ENCODE data around the gene PHF24. TPM values are rescaled to one million over a fixed set of nuclear protein-coding genes. Genes with fewer than 3 reads are reported as not detected.

Gene PHF24
- total RNA-seq, 2 experiments from 2014 or later: not detected

- ChIA-PET CTCF (interaction anchor here (0.7 to 1.4 kb wide), 2 partner anchors 108 to 575 kb away, joined by 3 read pairs; no protein-coding TSS in a partner anchor), POLR2A (no interaction called here)
- Mint-ChIP-seq H3K9me3 (no peaks in the 10 kb centered on the region), H3K4me3 (peak overlapping the region; percentile 11), H3K27me3 (no peaks in the 10 kb centered on the region), H3K36me3 (ENCODE audit: low read depth) (no peaks in the 10 kb centered on the region), H3K4me1 (peaks cover 75% of the 10 kb centered on the region), H3K27ac (peak overlapping the region; percentile 19)
- no peak for DNase-seq
These were observed 29.2 kb downstream of the PHF24 start for GRCh38 chr9:34987160-34987901.

GRCh38 chr9:34988218-34989002, 30.3 kb downstream of the PHF24 start:
- no peaks in the 10 kb centered on the region for H3K36me3 Mint-ChIP-seq (ENCODE audit: low read depth)
- ChIA-PET POLR2A (no interaction called here), CTCF (interaction anchor here (1.4 kb wide), 1 partner anchor 107 kb away, joined by 3 read pairs; no protein-coding TSS in a partner anchor)
- H3K4me3 Mint-ChIP-seq: peak overlapping the region; percentile 88
- H3K4me1 Mint-ChIP-seq: peaks cover 64% of the 10 kb centered on the region
- peak; percentile 48 for DNase-seq
- H3K27me3 Mint-ChIP-seq: no peaks in the 10 kb centered on the region
- H3K9me3 Mint-ChIP-seq: no peaks in the 10 kb centered on the region
- H3K27ac Mint-ChIP-seq: peak overlapping the region; percentile 92

- POLR2A ChIA-PET: interaction anchor here (0.6 to 0.7 kb wide), 2 partner anchors 125 to 574 kb away, joined by 3 to 4 read pairs; no protein-coding TSS in a partner anchor
- Mint-ChIP-seq H3K9me3 (no peaks in the 10 kb centered on the region), H3K27ac (peak within 1 kb of the TSS; percentile 92), H3K36me3 (ENCODE audit: low read depth) (no peaks in the 10 kb centered on the region), H3K27me3 (no peaks in the 10 kb centered on the region), H3K4me3 (peak within 1 kb of the TSS; percentile 88), H3K4me1 (peaks cover 58% of the 10 kb centered on the region)
- CTCF ChIA-PET: interaction anchor here (0.7 to 1.4 kb wide), 5 partner anchors 16 to 497 kb away, joined by 3 to 4 read pairs (median 3); no protein-coding TSS in a partner anchor
- DNase-seq: peak; percentile 98
These were observed 31.2 kb downstream of the PHF24 start, which contains the start of gene DNAJB5 for GRCh38 chr9:34989003-34989945. DNAJB5 (plus strand) TSS chr9:34989745; CDS start chr9:34990631, 886 bp downstream.

- Mint-ChIP-seq H3K4me1 (peaks cover 55% of the 10 kb centered on the region), H3K36me3 (ENCODE audit: low read depth) (no peaks in the 10 kb centered on the region)
- CTCF ChIA-PET: interaction anchor here (0.8 to 1.3 kb wide), 4 partner anchors 17 to 91 kb away, joined by 3 to 4 read pairs (median 3); no protein-coding TSS in a partner anchor
These were observed 32.0 kb downstream of the PHF24 start for GRCh38 chr9:34989946-34990635.

GRCh38 chr9:34990908-34991606, 33.0 kb downstream of the PHF24 start:
- Mint-ChIP-seq H3K27ac (peak overlapping the region; percentile 75), H3K9me3 (no peaks in the 10 kb centered on the region), H3K36me3 (ENCODE audit: low read depth) (no peaks in the 10 kb centered on the region), H3K4me1 (peaks cover 46% of the 10 kb centered on the region), H3K27me3 (no peaks in the 10 kb centered on the region), H3K4me3 (peak overlapping the region; percentile 88)
- POLR2A ChIA-PET: no interaction called here
- DNase-seq: no peak
- CTCF ChIA-PET: interaction anchor here (1.2 to 1.3 kb wide), 2 partner anchors 60 to 87 kb away, joined by 3 read pairs; no protein-coding TSS in a partner anchor

More at GRCh38 chr9:34989946-34990635, 32.0 kb downstream of the PHF24 start:
- Mint-ChIP-seq H3K9me3 (no peaks in the 10 kb centered on the region), H3K4me3 (peak overlapping the region; percentile 88), H3K27me3 (no peaks in the 10 kb centered on the region), H3K27ac (peak overlapping the region; percentile 85)
- peak; percentile 47 for DNase-seq
- POLR2A ChIA-PET: interaction anchor here (0.6 kb wide), 1 partner anchor 573 kb away, joined by 3 read pairs; no protein-coding TSS in a partner anchor

GRCh38 chr9:34991607-34992375, 33.7 kb downstream of the PHF24 start:
- H3K27ac Mint-ChIP-seq: no peak overlapping the region
- ChIA-PET CTCF (interaction anchor here (0.9 to 1.3 kb wide), 3 partner anchors 20 to 92 kb away, joined by 3 read pairs; no protein-coding TSS in a partner anchor), POLR2A (no interaction called here)
- DNase-seq: no peak
- peaks cover 39% of the 10 kb centered on the region for H3K4me1 Mint-ChIP-seq
- no peaks in the 10 kb centered on the region for H3K9me3 Mint-ChIP-seq
- H3K36me3 Mint-ChIP-seq (ENCODE audit: low read depth): no peaks in the 10 kb centered on the region
- H3K27me3 Mint-ChIP-seq: no peaks in the 10 kb centered on the region
- H3K4me3 Mint-ChIP-seq: no peak overlapping the region

- ChIA-PET POLR2A (no interaction called here), CTCF (interaction anchor here (0.9 to 1.3 kb wide), 3 partner anchors 21 to 93 kb away, joined by 3 read pairs; no protein-coding TSS in a partner anchor)
- no peaks in the 10 kb centered on the region for H3K36me3 Mint-ChIP-seq (ENCODE audit: low read depth)
- H3K27ac Mint-ChIP-seq: no peak overlapping the region
- no peak for DNase-seq
- H3K9me3 Mint-ChIP-seq: no peaks in the 10 kb centered on the region
- no peaks in the 10 kb centered on the region for H3K27me3 Mint-ChIP-seq
- H3K4me1 Mint-ChIP-seq: peaks cover 32% of the 10 kb centered on the region
- no peak overlapping the region for H3K4me3 Mint-ChIP-seq
These were observed 34.4 kb downstream of the PHF24 start for GRCh38 chr9:34992376-34992951.

- ChIA-PET CTCF (interaction anchor here (0.9 to 2.0 kb wide), 3 partner anchors 9 to 57 kb away, joined by 3 to 7 read pairs (median 4); no protein-coding TSS in a partner anchor), POLR2A (interaction anchor here (0.6 kb wide), 1 partner anchor 78 kb away, joined by 3 read pairs; no protein-coding TSS in a partner anchor)
- Mint-ChIP-seq H3K4me1 (peaks cover 22% of the 10 kb centered on the region), H3K4me3 (no peak overlapping the region), H3K36me3 (ENCODE audit: low read depth) (no peaks in the 10 kb centered on the region), H3K27ac (no peak overlapping the region), H3K9me3 (no peaks in the 10 kb centered on the region), H3K27me3 (no peaks in the 10 kb centered on the region)
- DNase-seq: no peak
These were observed 35.6 kb downstream of the PHF24 start for GRCh38 chr9:34993502-34994259.

GRCh38 chr9:34994260-34994899, 36.3 kb downstream of the PHF24 start:
- no peaks in the 10 kb centered on the region for H3K36me3 Mint-ChIP-seq (ENCODE audit: low read depth)
- H3K4me1 Mint-ChIP-seq: peaks cover 19% of the 10 kb centered on the region
- no peak overlapping the region for H3K27ac Mint-ChIP-seq
- ChIA-PET CTCF (interaction anchor here (0.6 to 2.0 kb wide), 5 partner anchors 9 to 303 kb away, joined by 3 to 7 read pairs (median 3); partner anchors contain the start of gene PIGO), POLR2A (interaction anchor here (0.6 kb wide), 1 partner anchor 77 kb away, joined by 3 read pairs; no protein-coding TSS in a partner anchor)
- no peaks in the 10 kb centered on the region for H3K9me3 Mint-ChIP-seq
- no peaks in the 10 kb centered on the region for H3K27me3 Mint-ChIP-seq
- H3K4me3 Mint-ChIP-seq: no peak overlapping the region
- DNase-seq: no peak

All from activated CD4-positive, alpha-beta T cell treated with anti-CD3 and anti-CD28 coated beads, Interleukin-2, amount 10 ng/mL, durations not matched to agents 7 days and 5 days (primary cell).